ENCODE results near the gene VHLL.
A peak's percentile ranks its signal among the peaks of the same experiment; 100 is the strongest.
"Not testable (repeated sequence)": the region's sequence is repeated elsewhere in the genome, so short reads cannot be mapped to it uniquely, and the experiment has no call there.

The VHLL gene

GRCh38 chr1:156298852-156299357 is at the start of gene VHLL:
TSS of gene VHLL (minus strand) at chr1:156299307. CDS start at chr1:156299189, 118 bp downstream.
- DNase-seq, result no peak

GRCh38 chr1:156347331-156347730 is 48.2 kb upstream of the VHLL start:
- no peak for DNase-seq

- DNase-seq, result no peak
Measured at GRCh38 chr1:156346636-156347035, 47.5 kb upstream of the VHLL start.

- not testable (repeated sequence) for DNase-seq
Measured at GRCh38 chr1:156346035-156346434, 46.9 kb upstream of the VHLL start.

GRCh38 chr1:156344409-156344808 is 45.3 kb upstream of the VHLL start:
- no peak for DNase-seq

GRCh38 chr1:156342166-156342955 is 43.3 kb upstream of the VHLL start:
- no peak for DNase-seq

- peak; percentile 94 to 99 (median 98) for DNase-seq
Measured at GRCh38 chr1:156338180-156338976, 39.3 kb upstream of the VHLL start, which contains the start of the genes CCT3 and TSACC. TSS of gene CCT3 (minus strand) at chr1:156338292. CDS start at chr1:156338184, 108 bp downstream. TSS of gene TSACC (plus strand) at chr1:156338526. CDS start at chr1:156339758, 1,232 bp downstream.

GRCh38 chr1:156337888-156338179 is 38.7 kb upstream of the VHLL start:
- peak in 4 of 58 donors; percentile 23 to 46 (median 35) for DNase-seq

GRCh38 chr1:156337052-156337887 is 38.2 kb upstream of the VHLL start:
- no peak for DNase-seq

- no peak for DNase-seq
Measured at GRCh38 chr1:156336242-156336641, 37.1 kb upstream of the VHLL start.

- DNase-seq, result not testable (repeated sequence)
Measured at GRCh38 chr1:156323179-156323578, 24.1 kb upstream of the VHLL start.

GRCh38 chr1:156320560-156320959 is 21.5 kb upstream of the VHLL start:
- DNase-seq, result no peak

- DNase-seq, result no peak
Measured at GRCh38 chr1:156319664-156320063, 20.6 kb upstream of the VHLL start.

- no peak for DNase-seq
Measured at GRCh38 chr1:156316909-156317308, 17.8 kb upstream of the VHLL start.

GRCh38 chr1:156310962-156311361 is 11.9 kb upstream of the VHLL start:
- DNase-seq, result peak in 2 of 58 donors; percentile 4 to 35

GRCh38 chr1:156308078-156308477 is 9.0 kb upstream of the VHLL start:
- no peak for DNase-seq

- no peak for DNase-seq
Measured at GRCh38 chr1:156305215-156305614, 6.1 kb upstream of the VHLL start.

GRCh38 chr1:156303241-156303640 is 4.1 kb upstream of the VHLL start:
- DNase-seq, result no peak

- DNase-seq, result peak in 53 of 58 donors; percentile 7 to 81 (median 45)
Measured at GRCh38 chr1:156295391-156295947, 3.6 kb downstream of the VHLL start, which contains the start of gene GLMP. TSS of gene GLMP (minus strand) at chr1:156295679. CDS start at chr1:156295645, 34 bp downstream.

- DNase-seq, result no peak
Measured at GRCh38 chr1:156293895-156294294, 5.2 kb downstream of the VHLL start.

- no peak for DNase-seq
Measured at GRCh38 chr1:156293098-156293434, 6.0 kb downstream of the VHLL start.
